RCC 7860 (cell line): Measurements from ENCODE around the gene NCOA1.
"Not testable (repeated sequence)": the region's sequence is repeated elsewhere in the genome, so short reads cannot be mapped to it uniquely, and the experiment has no call there.

Source experiments
- DNase-seq: peaks from one replicate; pipeline ENCODE4 v3.0.0-alpha.2; 2015; ENCODE audit warnings: low spot score
- FAIRE-seq: peaks from 2 replicates; lab custom pipeline; 2012; peaks lifted over from hg19 to GRCh38; lab: Jason Lieb, UNC

NCOA1 gene

GRCh38 chr2:24473626-24474025 lies 17.4 kb upstream of the NCOA1 start:
- DNase-seq (no peak), FAIRE-seq (no peak)

- FAIRE-seq (no peak), DNase-seq (no peak)
Observed at GRCh38 chr2:24474053-24474452, 17.0 kb upstream of the NCOA1 start.

GRCh38 chr2:24477229-24477628 lies 13.8 kb upstream of the NCOA1 start:
- no peak for DNase-seq
- no peak for FAIRE-seq

DNA sequence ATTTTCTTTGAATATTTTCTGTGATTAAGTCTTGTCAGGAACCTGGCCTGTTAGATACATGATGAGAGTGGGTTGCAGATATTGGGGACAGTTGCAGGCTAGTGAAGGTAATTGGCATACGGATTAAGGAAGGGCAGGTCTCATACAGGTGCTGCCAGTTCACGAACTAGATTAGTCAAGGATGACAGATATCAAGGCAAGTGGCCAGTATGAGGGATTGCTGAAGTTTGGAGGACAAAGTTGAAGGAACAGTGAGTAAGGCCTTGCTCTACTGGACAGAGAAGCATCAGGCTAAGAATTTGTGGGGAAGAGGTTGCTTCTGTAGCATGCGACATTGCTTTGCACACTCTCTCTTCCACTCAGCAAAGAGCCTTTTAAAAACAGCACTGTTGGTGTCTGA lies 12.8 kb upstream of the NCOA1 start:
- FAIRE-seq (no peak), DNase-seq (no peak)

DNA sequence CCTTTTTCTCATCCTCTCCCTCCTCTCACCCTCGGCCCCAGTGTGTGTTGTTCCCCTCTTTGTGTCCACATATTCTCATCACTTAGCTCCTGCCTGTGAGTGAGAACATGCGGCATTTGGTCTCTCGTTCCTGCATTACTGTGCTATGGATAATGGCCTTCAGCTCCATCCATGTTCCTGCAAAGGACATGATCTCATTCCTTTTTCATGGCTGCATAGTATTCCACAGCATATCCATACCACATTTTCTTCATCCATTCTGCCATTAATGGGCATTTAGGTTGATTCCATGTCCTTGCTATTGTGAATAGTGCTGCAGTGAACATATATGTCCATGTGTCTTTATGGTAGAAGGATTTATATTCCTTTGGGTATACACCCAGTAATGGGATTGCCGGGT lies 10.8 kb upstream of the NCOA1 start:
- FAIRE-seq (no peak), DNase-seq (no peak)

- DNase-seq (no peak), FAIRE-seq (no peak)
Observed at GRCh38 chr2:24482251-24482971, 8.6 kb upstream of the NCOA1 start.

DNA sequence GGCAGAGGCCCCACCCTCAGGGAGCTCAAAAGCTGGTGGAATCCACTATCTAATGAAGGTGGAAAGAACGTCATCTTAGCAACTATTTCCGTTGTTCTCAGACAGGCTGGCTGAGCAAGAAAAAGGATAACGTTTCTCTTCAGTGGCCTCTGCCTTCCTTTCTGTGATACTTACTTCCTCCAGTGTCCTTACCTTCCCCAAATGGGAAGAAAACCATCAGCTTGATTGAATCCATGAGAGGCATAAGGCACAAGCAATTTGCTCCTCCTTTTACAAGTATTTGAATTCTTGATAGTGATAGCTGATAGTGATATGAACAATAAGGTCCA lies 8.1 kb upstream of the NCOA1 start:
- FAIRE-seq (no peak), DNase-seq (no peak)

GRCh38 chr2:24484677-24485076 lies 6.4 kb upstream of the NCOA1 start:
- not testable (repeated sequence) for DNase-seq, FAIRE-seq

- no peak for FAIRE-seq
- no peak for DNase-seq
Observed at GRCh38 chr2:24485197-24485596, 5.9 kb upstream of the NCOA1 start.

GRCh38 chr2:24486636-24487205 lies 4.3 kb upstream of the NCOA1 start:
- FAIRE-seq (no peak), DNase-seq (no peak)

DNA sequence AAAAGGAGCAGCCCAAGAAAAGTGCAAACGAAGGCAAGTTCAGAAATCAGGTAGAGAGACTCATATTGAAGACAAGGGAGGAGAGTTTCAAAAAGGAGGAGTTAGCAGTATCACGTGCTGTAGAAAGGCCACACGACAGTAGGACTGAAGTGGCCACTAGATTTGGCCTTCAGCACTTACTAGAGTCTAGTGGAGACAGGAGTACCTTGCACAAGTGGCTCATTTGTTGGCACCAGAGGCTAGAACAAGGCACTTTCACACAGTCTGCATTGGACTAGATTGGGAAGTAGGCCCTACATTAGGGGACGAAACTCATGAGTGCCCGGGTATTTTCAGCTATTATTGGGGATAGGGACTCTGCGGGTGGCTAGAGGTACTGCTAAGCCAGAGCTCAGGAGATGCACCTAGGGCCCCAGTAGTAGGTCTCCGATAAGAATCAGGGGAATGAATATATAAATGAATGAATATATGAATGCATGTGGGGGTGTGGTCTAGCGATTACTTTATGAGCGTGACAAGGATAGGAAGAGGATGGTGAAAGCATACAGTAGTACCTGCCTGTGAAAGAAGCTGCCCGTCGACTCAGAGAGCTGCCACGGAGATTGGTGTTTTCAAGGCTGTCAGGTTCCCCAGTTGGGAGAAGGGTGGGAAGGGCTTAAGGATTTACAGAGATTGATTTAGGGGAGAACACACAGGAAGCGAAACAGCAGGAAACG lies 1.4 kb upstream of the NCOA1 start:
- DNase-seq, result no peak

DNA sequence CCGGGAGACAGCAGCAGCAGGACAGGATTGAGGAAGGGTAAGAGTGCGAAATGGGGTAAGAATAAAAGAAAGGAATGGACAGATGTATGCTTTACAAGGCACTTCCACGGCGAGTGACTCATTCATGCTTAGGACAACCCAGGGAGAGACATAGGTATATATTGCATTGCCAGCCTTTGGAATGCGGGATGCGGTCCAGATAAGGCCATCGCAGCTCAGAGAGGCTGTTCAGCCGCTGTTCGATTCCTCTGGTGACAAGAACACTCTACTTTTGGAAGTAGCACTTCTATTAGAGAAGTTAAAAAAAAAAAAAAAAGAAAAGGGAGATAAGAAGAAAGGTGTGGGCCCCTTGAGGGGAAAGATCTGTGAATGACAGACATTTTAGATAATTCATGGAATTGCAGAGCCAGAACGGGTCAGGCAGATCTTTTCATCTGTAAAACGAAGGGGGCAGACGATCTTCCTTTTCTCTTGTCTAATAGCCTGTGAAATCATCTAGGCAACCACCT lies 819 bp upstream of the NCOA1 start:
- FAIRE-seq (no peak), DNase-seq (peak; percentile 14)

More for the DNA sequence above, 1.4 kb upstream of the NCOA1 start:
- no peak for FAIRE-seq

GRCh38 chr2:24491542-24492420 lies 727 bp downstream of the NCOA1 start:
- DNase-seq (no peak), FAIRE-seq (no peak)

DNA sequence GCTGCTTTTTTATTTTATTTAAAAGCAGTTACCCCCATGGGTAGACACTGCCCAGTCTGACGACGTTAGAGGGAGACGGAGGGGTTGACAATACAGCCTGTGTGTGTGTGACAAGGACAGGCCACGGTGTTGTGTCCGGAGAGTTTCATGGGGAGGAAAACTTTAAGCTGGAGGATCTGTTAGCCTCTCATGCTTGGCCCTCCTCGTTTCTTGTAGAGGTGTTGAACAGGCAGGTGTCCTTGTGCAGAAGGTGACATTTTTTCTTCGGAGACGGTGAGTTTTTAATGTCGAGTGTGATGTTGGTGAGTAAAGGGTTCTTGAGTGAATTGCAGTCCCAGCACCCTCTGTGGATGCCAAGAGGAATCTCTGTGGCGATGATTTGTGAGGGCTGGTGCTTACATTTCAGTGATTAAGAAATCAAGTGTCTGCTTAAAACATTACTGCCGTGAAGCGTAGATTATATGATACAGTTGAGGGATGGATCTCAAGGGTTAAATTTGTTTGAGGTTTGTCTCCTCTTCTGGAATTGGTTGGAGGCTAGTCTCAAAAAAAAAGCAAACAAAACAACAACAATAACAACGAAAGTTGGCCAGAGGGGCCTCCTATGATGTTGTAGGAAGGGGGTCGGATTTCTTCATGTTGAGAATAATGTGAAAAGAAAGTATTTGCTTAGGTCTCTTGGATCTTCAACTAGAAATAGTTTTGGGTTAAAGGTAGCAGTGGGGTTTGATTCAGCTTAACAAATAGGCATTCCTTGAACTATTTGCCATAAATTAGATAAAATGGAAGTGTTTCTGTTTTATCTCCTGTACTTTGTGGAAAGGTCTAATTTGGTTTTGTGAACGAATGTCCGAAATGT lies 1.6 kb downstream of the NCOA1 start:
- DNase-seq (no peak), FAIRE-seq (no peak)

GRCh38 chr2:24493713-24494112 lies 2.7 kb downstream of the NCOA1 start:
- FAIRE-seq (no peak), DNase-seq (no peak)

- FAIRE-seq (no peak), DNase-seq (no peak)
Observed at GRCh38 chr2:24494410-24494809, 3.4 kb downstream of the NCOA1 start.

DNA sequence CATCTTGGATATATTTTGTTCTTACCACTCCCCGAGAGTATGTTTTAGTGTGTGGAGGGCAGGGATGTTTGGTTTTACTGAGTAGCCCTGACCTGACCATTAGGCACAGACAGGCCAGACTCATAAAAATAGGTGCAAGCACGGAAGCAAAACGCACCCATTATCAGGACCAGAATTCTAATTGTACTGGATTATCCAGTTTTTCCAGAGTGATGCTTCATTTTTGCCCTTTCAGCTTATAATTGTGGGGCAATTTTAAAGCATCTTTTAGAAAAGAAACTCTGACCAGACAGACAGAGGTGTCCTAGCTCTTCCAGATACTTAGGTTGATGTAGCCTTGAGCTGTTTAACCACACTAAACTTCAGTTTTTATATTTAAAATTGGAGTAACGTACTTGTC lies 4.4 kb downstream of the NCOA1 start:
- no peak for DNase-seq
- FAIRE-seq, result no peak

DNA sequence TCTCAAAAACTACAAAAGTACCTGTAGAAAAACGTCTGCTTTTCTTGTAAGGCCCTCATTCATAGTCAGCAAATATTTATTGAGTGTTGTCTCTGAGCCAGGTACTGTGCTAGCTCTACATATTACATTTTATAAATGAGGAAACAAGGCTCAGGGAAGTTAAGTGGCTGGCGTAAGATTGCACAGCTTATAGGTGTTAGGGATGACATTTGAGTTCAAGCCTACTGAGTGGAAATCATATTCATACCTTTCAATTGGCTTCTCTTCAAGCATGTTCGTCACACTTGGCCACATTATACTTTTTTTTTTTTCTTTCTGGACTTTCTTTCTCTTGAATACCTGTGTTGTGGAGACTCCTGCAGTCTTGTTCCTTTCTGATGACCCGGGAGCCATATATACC lies 5.9 kb downstream of the NCOA1 start:
- FAIRE-seq (no peak), DNase-seq (no peak)

DNA sequence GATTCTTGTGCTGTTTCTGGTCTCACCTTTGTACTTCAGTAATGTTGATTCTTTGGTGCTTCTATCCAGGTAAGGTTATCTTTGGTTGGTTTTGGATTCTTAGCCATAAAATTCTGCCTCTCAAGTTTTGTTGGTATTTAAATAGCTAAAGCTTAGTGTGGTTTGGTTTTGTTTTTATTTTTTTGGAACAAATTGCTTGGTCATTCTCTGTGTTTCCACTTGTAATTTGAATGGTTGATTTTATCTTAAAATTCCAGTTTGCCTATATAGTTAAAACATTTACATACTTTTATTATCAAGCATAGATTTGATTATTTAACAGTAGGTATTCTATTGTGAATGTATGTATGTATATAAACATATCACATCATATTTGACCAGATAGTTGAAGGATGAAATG lies 6.6 kb downstream of the NCOA1 start:
- DNase-seq (no peak), FAIRE-seq (no peak)

GRCh38 chr2:24498121-24498520 lies 7.1 kb downstream of the NCOA1 start:
- DNase-seq (no peak), FAIRE-seq (no peak)
